ENCODE measurements around the gene ZNF273.

- TF ChIP-seq CTCF (IDR thresholded peaks at IDR 0.05) (no peak), POLR2A (IDR thresholded peaks at IDR 0.05) (no peak)
Measured at GRCh38 chr7:64863969-64864368, 39.1 kb upstream of the ZNF273 start.

Data from thyroid gland (tissue), 4 donors.